Measurements from ENCODE around the gene FRY.

DNA sequence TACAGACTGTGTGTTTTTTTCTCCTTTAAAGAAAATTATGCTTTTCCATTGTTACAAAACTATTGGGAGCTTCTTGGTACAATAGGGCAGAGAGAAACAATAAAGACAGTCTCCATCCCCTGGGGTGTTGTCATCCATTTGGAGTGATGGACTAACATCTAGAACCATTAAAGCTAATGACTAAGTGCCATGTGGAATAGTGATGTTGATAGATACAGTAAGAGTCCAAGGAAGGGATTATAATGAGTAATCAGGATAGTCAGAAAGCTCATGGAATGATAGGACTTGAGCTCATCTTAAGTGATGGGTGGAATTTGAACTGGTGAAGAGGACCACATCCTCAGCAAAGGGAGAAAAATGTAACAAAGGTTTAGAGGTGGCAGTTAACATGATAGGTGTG lies 24.1 kb upstream of the FRY start:
- no peak for TF ChIP-seq POLR2A (IDR thresholded peaks at IDR 0.05; ENCODE audit: low read depth, low read length)
- TF ChIP-seq POLR2AphosphoS5 (IDR thresholded peaks at IDR 0.05; ENCODE audit: low read depth, low read length): no peak
- TF ChIP-seq TAF1 (IDR thresholded peaks at IDR 0.05; ENCODE audit: low read depth, low read length): no peak

Measured in GM12891 (cell line).